ENCODE data around the gene H6PD.

Gene H6PD, protein sequence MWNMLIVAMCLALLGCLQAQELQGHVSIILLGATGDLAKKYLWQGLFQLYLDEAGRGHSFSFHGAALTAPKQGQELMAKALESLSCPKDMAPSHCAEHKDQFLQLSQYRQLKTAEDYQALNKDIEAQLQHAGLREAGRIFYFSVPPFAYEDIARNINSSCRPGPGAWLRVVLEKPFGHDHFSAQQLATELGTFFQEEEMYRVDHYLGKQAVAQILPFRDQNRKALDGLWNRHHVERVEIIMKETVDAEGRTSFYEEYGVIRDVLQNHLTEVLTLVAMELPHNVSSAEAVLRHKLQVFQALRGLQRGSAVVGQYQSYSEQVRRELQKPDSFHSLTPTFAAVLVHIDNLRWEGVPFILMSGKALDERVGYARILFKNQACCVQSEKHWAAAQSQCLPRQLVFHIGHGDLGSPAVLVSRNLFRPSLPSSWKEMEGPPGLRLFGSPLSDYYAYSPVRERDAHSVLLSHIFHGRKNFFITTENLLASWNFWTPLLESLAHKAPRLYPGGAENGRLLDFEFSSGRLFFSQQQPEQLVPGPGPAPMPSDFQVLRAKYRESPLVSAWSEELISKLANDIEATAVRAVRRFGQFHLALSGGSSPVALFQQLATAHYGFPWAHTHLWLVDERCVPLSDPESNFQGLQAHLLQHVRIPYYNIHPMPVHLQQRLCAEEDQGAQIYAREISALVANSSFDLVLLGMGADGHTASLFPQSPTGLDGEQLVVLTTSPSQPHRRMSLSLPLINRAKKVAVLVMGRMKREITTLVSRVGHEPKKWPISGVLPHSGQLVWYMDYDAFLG
- 34.7 to 105 reads per million in 2 experiments for total RNA-seq

DNA sequence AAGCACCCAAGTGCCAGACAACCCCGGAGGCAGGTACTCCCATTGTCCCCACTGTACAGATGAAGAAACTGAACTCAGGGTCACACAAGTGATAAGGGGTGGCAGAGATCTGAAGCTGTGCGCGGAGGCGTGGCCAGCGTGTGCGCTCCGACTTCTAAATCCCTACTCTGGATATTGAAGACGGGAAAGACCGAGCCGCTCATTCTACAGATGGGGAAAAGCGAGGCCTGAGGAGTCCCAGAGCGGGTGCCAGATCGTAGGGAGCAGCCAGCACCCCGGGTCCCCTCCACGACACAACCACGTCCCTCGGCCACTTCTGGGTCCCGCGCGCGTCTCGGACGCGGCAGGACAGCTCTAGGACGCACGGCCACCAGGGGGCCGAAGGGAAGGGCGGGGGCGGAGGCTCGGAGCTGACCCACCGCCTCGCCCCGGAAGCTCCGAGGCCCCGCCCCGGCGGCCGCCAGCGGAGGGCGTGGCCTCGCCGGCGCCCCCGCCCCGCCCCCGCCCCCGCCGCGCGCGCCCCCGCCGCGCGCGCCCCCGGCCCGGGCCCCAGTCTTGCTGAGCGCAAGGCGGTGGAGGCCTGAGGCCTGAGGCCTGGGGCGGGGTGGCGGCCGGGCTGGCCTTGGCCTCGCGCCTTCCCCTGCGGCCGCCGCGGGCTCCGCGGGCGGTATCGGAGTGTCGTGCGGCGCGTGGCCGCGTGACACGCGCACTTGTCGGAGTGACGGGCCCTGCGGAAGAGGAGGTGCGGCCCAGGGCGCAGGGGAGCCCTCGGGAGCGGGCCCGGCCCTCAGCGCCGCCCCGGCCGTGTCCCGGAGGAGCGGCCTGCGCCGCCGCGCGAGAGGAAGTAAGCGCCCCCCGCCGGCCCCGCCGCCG is at the start of gene H6PD:
Gene H6PD, plus strand, starts transcription at position 552 of the 873 bp plus-strand sequence. CDS start 10,161 bp downstream, outside the sequence.
- DNase-seq (ENCODE audit: low read depth) = peak; percentile 56

DNA sequence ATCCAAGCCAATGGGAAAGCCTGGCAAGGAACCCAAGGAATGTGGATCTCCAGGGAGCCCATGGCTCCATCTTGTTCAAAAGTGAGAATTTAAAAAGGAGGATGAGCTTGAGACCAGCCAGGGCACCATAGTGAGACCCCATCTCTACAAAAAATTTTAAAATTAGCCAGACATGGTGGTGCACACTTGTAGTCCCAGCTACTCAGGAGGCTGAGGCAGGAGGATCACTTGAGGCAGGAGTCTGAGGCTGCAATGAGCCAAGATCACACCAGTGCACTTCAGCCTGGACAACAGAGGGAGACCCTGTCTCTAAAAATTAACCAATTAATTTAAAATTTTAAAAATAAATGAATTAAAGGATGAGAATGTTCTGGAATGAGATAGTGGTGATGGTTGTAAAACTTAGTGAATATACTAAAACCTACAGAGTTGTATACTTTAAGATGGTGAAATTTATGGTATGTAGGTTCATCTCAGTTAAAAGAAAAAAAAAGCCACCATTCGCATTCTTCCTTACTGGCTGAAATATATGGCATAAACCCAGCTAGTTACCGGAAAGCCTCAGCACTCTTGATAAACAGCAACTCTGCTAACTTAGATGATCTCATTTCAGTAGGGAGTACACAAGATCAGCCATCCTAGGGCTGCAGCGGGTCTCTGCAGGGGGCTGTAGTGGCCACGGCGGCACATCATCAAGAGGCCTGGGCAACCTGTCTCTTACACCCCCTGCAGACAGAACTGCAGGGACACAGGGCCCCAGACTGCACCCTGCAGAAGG is 48.3 kb upstream of the H6PD start:
- no peak for DNase-seq (ENCODE audit: low read depth)

DNA sequence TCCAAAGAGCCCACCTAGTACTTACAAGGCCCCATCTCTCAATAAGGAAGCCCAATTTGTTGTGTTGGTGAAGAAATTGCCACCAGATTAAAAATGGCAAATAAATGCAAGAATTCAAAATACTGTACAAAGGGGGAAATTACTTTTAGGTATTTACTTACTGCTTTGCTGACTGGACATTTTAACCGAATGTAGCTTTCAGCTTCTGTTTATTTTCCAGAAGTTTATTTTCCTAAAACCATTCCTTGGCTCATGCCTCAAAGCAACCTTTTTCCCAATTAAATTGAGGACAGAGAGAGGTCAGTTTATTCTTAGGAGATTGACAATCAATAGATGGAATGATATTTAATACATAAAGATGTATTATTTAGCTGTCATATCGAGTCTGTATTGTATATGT is 47.6 kb upstream of the H6PD start:
- DNase-seq (ENCODE audit: low read depth) = no peak

DNA sequence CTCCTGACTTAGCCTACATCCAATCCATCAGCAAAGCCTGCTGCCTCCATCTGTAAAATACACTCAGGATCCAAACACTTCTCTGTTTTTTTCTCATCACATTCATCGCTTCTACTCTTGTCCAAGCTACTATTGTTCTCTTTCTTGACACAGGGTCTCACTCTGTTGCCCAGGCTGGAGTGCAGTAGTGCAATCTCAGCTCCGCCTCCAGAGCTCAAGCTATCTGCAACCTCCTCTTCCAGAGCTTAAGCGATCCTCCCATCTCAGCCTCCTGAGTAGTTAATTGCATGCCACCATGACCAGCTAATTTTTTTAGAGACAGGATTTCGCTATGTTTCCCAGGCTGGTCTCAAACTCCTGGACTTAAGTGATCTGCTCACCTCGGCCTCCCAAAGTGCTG is 44.3 kb upstream of the H6PD start:
- DNase-seq (ENCODE audit: low read depth) = no peak

DNA sequence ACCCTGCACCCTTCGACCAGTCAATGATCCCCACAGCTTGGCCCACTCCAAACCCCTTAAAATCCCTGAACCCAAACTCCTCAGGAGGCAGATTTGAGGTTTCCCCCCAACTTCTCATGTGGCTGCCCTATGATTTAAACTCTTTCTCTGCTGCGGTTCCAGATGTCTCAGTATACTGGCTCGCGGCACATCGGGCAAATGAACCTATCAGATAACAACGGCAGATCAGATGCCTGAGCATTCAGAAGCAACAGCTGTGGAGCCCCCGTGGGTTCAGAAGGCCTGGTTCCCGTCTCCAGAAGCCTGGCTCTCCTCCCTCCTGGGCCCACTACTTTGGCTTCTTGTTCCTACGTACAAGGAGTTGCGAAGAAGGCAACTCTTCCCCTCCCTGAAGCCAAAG is 43.3 kb upstream of the H6PD start:
- no peak for DNase-seq (ENCODE audit: low read depth)

DNA sequence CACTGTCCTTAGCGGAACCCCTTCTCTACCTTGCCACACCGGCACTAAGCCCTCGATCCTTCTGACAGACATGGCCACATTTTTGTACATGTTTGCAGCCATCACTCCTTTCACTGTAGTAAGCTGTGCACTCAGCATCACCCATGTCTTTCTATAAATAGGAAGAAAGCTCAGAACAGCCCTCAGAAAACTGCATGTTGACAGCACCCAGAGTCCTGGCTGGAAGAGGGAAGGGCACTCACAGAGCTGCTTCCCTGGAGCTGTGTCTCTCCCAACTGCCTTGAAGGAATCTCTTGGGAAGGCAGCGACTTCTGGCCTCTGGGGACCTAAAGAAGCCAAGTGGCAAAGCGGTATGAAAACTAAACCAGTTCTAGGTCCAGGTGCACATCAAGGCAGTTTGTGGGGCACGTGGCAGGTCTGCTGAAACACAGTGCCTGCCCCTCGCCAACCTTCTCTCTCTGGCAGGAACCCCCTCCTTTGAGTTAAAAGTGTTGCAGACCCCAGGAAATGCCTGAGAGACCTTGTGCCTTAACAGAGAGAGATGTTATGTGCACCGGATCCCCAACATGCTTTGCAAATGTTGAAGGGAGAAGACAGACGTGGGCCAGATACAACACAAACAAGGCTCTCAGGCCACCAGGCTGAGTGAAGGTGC is 41.9 kb upstream of the H6PD start:
- no peak for DNase-seq (ENCODE audit: low read depth)

DNA sequence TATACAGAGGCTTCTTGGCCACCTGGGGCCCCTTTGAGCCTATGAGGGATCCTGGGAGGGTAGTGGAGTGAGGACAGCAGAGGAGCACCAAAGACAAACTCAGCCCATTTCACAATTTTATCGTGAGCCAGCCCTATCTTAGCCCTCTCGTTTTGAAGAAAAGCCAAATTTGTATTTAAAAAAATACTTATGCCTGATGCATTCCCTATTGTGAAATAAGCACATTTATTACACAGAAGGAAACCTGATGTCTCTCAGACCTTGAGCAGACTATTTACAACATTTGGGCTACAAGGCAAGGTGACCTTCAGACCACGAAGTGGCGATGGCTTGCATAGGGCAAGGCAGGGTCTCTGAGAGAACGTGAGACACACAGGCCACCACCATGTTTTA is 41.3 kb upstream of the H6PD start:
- DNase-seq (ENCODE audit: low read depth) = no peak

DNA sequence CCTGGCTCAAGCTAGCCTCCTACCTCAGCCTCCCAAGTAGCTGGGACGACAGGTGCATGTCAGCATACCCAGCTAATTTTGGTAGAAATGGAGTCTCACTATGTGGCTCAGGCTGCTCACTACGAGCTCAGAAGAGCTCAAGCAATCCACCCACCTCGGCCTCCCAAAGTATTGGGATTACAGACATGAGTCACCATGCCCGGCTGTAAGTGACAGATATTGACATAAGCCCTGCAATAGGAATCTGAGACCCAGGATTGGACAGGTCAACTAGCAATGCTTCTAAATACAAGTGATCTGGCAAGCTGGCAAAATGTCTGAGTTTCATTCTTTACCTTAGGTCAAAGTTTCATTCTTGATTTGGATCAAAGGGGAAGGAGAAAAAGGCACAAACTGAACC is 40.5 kb upstream of the H6PD start:
- DNase-seq (ENCODE audit: low read depth) = no peak

DNA sequence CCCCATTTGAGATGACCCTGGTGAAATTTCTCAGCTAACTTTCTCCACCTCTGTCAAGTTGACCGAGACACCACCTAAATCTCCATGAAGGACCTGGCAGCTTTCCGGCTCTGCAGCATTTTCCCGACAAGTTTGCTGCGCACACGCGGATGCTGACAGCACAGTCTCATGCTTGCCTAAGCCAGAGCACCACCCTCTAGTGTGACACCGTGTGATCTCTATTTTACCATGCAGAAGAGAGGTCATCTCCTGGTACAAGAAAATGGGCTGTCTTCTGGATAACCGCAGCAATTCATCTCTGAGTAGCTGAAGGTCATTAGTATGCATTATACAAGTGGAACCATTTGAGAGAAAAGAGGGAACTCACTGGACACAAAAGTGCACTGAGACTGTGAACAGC is 38.9 kb upstream of the H6PD start:
- DNase-seq (ENCODE audit: low read depth) = no peak

DNA sequence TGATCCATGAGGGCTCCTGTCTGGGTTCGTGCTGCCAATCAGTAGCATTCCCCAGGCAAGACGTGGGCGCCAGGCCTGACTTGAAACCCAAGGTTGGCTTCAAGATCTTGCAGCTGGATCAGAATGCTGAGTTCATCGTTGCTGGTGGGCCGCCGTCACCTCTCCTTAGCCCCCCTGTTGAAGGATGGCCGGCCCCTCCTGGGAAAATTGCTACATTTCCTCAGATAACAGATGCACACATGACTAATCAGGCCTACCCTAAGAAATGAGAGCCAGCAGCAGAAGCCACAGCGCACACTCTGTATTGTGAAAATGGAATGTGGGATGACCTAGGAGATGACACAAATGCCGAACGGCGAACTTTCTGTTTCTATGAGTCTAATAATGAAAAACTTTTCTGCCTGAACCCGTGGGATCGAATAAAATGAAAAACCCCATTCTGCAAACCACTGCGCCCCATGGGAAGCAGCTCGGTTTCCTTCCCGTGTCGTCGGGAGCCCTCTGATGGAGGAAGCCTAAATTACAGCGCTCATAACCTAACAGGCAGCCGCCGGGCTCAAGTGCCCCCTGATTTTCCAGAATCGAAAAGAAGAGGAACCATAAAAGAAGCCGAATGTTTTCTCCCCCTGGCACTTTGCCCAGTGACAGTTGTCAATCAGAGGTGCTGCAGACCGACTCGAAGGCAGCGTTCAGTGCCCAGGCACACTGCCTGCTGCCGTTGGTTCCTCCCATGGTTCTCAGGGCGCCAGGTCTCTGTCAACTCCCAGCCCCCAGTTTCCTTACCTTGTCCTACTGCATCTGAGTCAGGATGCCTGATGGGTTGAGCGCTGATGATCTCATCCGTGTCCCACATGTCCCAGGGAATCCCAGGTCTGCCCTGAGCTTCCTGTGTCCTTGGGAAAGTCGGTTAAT is 38.2 kb upstream of the H6PD start:
- peak; percentile 24 for DNase-seq (ENCODE audit: low read depth)

DNA sequence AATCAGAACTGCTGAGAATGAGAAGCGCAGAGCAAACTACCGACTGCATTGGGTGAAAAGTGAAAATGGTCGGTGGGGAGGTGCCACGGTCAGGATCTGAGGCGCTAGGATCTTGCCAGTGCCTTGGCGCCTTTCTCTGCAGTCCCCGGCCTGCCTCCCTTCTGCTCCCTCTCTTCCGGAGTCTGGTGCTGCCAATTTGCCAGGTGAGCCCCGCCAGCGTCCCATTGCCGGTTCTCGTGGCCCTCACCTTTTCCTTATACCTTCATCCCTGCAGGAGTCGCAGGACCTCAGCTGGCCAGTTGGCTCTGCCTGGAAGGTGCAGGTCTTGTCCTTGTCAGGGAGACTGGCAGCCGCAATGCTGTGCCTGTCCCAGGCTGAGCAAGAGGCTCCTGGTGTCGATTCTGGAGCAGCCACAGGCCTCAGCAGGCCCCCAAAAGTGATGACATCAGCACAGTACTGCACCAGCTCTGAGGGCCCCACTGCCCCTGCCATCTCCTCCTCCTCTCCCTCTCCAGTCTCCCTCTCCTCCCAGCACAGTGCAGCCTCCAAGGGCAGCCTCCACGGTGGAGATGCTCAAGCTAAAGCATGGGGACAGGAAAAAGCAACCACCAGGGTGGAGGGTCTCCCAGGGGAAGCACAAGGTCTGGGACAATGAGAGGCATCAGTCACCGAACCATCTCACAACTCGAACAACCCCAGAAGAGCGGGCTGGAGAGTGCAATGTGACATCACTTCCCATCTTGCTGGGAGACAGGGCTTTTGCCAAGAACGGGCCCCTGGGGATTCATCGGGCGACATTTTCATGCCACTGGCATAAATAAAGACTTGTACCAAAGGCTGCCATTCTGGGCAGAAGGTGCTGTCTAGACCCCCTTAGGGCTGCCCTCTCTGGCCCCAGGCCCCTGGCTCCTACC is 37.1 kb upstream of the H6PD start:
- no peak for DNase-seq (ENCODE audit: low read depth)

DNA sequence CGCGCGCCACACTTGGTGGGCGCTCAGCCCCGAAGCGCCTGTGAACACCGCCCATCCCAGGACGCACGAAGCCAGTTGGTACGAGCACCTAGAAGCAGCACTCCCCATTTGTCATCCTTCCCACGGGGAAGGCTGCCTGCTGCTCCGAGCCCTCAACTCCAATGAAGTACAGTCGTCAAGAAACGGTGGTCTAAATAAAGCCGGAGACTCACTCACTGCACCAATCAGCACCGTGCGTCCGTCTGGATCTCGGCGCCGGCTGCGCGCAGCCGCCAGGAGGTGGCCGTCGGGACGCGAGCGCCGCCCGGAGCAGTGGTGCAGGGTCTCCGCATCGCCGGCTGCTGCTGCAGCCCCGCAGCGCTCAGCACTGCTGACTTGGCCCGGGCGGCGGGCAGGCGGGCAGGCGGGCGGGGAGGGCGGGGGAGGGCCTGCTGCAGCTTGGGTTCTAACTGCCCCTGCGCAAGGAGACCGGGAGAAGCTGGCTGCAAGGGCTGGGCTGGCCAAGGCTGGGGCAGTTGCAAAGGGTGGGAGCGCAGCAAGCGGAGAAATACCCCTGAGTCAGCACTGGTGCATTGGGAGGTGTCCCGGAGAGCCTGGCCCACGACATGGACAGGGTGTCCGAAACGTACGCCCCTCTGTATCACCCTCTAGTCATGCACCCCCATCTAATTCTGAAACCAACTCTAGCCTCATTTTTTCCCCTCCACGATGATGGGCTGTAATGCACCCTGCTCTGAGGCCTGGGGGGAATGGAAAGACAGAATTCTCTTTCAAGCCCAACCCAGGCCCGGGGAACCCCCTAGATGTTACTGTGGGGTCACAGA is 35.8 kb upstream of the H6PD start:
- DNase-seq (ENCODE audit: low read depth) = no peak

DNA sequence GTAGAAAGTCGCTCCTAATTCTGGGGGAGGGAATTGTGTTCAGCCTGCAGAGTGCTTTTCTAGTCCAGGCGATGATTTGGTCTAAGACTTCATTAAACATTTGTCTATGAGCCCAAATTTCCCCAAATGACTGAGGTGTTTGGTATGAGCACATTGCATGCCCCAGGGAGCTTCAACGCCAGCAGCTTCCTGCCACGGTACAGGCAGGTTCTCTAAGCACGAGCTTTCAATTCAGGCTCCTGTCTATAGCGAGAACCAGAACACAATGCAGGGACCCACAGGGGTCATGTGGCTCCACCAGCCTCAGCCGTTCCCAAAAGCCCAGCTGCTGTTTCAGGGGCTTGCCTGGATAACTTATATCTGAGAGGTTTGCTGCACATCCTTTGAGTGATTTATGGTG is 34.1 kb upstream of the H6PD start:
- no peak for DNase-seq (ENCODE audit: low read depth)

DNA sequence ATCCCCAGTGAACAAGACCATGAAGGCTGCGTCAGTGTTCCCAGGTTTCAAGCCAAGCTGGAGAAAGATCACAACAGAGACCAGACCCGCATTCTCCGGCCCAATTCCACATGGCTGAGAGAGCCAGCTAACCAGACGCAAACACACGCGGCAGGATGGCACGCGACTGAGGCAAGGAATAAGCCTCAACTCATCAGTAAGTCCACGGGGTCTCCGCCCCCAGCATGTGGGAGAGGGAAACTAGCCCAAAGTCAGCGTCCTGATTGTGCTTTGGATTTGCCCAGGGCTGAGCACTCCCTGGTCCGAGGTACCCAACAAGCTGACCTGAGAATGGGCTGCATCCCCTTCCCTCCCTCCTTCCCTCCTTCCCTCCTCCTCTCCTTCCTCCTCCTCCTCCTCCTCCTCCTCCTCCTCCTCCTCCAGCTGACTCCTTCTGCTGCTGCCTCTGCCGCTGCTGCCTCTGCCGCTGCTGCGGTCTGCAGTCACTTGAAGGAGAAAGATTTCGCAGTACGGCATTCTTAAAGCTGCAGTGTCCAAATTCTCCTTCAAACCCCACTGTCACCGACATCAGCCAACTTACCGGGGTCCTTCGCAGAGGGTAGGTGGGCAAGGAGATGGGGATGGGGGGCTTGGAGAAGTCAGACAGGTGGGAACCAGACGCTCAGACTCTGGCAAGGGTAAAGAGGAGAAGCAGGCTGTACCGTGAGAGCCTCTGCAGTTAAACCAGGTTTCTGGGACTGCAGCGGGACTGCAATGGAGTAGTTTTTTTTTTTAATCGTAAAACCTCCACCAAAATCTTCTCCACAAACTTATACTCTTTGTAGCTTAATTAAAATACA is 33.0 kb upstream of the H6PD start:
- no peak for DNase-seq (ENCODE audit: low read depth)

DNA sequence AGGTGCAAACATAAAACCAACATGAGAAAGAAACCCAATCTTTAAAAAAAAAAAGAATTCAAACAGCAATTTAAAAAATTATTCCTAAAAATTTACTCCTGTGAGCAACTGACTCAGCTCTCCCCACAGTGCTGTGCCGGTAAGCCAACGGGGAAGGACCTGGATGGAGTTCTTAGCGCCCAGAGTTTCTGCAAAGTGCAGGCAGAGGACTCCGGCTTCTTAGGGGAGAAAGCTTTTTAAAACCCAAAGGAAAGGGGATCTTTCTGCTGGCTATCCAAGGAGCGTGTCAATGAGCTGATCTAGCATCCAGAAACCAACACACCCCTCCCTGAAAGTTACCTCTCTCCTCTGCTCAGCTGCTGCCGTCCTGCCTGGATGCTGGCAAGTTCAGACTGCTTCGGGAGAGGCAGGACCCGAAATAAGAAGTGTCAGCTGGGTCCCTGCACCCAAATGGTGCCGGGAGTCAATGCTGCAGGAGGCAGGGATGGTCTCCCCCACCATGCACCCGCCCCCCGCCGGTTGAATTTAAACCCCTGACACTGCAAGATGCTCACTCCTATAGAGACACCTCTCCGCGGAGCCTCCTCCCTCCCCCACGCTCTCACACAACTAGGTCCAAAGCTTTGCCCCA is 32.2 kb upstream of the H6PD start:
- DNase-seq (ENCODE audit: low read depth) = no peak

DNA sequence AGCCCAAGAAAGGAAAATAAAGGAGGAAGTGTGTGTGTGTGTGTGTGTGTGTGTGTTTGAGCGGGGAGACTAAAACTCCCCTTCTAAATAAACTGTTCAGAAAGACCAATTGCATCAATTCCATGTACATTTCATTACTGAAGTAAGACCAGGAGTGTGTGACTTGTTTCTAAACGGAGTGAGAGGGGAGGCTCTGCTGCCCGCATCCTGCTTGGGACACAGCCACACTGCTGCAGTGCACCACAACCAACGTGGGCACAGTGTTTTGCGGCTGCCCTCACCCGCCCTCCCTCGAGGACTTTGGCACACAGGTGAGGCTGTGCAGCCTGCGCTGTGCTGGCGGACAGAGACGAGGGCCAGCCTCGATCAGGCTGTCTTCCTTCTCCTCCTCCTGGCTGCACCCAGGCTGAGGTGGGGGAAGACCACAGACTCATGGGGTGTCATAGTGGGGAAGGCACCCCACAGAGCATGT is 31.0 kb upstream of the H6PD start:
- DNase-seq (ENCODE audit: low read depth) = no peak

Data from T follicular helper cell (primary cell).